Mucosa of gallbladder (tissue), 1 donor: ENCODE measurements around the gene ZNF791. TPM values are rescaled to one million over a fixed set of nuclear protein-coding genes. Genes with fewer than 3 reads are reported as not detected.
"Not testable (repeated sequence)": the region's sequence is repeated elsewhere in the genome, so short reads cannot be mapped to it uniquely, and the experiment has no call there.

Experiments
- DNase-seq: peaks from one replicate; pipeline ENCODE4 v3.0.0-alpha.2; 2020; ENCODE audit warnings: low spot score
- total RNA-seq: library from RNA; stranded (reverse); gene quantifications from one replicate; pipeline ENCODE4 v1.2.1, GENCODE V29; 2021
- donor health status: DM: no; HTN: no; CAD: no.

ZNF791 gene
- total RNA-seq, 1 donor from 2014 or later: 27.1 TPM

DNA sequence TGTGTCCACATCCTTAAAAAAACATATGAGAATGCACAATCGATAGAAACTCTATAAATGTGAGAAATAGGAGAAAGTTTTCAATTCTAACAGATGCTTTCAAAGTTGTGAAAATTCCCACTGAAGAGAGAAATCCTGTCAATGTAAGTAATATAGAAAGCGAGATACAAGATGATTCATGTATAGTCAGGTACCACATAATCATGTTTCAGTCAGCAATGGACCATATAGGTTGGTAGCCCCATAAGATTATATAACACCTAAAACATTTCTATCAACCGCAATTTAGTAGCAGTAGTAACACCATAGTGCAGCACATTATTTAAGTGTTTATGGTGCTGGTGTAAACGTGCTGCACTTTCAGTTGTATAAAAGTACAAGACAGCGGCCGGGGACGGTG lies 18.5 kb downstream of the ZNF791 start:
- no peak for DNase-seq

DNA sequence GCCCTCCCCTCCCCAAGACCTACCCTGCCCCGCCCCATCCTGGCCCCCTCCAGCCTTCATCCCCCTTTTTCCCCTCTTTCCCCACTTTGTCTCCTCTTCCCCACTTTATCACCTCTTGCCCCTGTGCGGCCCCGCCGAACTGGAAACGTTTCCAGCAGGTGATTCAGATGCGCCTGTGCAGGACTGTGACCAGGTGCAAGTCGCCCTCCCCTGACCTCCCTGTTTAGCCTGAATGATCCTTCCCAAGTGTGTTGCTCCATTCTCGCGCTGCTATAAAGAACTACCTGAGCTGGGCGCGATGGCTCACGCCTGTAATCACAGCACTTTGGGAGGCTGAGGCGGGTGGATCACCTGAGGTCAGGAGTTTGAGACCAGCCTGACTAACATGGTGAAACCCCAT lies 25.9 kb downstream of the ZNF791 start:
- DNase-seq: no peak

DNA sequence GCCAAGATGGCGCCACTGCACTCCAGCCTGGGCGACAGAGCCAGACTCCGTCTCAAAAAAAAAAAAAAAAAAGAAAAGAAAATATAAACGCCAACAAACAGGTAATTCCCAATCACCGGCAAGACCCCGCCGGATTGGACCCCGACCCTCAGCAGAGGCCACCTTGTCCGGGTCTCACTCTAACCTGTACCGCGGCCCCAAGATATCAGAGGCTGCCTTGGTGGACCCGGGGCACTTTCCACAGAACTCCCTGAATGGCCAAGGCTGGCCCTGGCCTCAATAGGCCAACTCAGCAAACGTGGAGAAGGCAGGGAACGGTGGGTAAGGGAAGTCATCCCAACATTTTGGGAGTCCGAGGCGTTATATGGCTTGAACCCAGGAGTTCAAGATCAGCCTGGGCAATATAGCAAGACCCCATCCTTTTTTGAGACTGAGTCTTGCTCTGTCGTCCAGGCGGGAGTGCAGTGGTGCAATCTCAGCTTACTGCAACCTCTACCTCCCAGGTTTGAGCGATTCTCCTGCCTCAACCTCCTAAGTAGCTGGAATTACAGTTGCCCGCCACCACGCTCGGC lies 28.0 kb downstream of the ZNF791 start:
- no peak for DNase-seq

DNA sequence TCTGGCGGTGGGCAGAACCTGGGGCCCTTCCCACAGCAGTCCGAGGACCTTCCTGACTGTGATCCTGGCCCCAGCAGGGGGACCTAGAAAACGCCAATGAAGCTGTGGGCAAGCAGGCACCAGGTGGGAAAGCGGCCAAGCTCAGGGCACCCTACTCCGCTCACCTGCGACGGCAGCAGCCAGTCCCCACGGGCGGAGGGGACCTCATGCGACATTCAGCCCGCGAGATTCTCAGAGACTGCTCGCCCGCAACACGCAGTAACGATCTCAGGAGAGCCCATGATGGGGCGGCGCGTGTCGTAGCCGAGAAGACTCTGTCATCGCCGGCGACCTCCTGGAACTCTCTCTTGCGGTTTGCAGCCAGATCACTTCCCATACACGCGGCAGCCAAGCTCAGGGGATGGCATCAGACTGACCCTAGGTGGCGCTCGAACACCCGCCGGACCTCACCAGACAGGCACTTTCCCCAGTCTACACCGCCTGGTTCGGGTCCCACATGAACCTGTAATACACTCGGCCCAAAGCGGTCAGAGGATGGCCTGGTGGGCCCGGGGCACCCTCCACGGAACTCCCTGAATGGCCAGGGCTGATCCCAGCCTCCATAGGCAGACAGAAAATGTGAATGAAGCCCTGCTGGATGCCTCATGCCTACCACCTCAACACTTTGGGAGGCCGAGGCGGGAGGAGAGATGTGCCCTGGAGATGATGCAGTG lies 29.3 kb downstream of the ZNF791 start:
- peak; percentile 83 for DNase-seq

DNA sequence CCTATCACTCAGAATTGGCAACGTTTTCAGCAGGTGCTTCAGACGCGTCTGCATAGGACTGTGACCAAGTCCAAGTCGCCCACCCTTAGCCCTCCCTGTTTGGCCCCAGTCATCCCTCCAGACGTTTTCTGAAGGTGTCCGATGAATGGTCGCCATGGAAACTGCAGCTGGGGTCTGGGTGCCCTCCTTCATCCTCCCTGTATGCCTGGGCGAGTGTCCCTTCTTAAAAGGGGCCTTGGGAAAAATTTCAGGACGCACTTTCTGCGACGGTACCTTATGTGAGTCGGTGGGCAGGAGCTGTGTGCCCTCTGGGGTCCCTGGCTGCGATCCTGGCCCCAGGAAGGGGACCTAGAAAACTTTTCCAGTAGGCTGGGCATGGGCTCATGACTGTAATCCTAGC lies 30.7 kb downstream of the ZNF791 start:
- no peak for DNase-seq

DNA sequence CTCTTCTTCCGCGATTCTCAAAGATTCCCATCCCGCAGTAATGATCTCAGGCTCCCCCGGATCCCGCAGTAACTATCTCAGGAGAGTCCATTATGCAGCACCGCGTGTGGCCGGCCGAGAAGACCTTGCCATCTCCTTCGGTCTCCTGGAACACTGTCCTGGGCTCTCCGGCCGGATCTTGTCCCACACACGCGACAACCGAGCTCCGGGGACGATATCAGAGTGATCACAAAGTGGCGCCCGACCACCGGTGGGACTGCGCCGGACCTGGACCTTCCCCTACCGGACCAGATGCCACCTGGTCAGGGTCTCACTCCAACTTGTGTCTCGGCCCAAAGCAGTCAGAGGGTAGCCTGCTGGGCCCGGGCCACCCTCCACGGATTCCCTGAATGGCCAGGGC lies 31.8 kb downstream of the ZNF791 start:
- no peak for DNase-seq

DNA sequence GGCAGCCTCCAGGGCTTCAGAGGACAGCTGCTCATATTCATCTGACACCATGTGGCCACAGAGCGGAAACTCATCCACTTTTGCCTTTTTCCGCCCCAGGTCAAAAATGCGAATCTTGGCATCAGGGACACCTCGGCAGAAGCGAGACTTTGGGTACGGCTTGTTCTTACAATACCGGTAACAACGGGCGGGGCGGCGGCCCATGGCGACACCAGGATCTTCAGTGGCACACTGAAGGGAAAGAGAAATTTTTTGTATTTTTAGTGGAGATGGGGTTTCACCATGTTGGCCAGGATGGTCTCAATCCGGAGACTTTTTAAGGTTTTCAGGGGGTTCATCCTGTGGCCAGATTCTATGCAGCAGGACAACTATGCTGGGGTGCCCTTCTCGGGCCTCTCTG lies 33.0 kb downstream of the ZNF791 start:
- not testable (repeated sequence) for DNase-seq

DNA sequence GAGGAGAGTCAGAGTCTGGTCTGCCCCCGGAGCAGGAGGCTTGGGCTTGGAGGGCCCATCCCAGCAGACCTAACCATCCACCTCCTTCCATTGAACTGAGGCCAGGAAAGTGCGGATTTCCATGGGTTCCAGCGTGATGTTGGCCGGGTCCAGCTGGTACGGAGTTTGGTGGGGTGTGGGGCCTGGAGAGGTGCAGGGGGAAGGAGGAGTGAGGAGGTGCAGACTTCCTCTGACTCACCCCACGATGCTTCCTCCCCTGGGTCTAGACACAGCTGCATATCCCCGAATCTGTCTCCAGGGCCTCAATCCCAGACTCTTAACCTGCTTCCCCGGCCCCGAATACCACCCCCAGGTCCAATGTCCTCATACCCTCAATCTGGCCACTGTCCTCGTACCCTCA lies 35.8 kb downstream of the ZNF791 start:
- DNase-seq: no peak

DNA sequence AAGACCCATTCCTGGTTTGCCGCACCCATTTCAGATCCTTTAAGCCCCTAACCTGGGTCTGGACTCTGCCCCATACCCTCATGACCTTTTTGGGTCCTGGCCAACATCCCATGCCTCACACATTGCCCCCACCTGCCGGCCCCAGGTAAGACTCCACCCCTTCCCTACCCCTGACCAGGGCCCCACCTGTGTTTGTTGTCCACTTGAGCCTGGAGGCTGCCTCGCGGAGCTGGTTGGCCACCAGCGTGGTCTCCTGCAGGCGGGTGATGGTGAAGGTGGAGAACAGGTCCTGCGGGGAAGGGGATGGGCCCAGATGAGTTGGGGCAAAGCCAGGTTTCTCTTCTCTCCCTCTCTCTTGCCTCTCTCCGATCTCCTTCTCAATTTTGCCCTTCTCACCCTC lies 36.3 kb downstream of the ZNF791 start:
- no peak for DNase-seq

DNA sequence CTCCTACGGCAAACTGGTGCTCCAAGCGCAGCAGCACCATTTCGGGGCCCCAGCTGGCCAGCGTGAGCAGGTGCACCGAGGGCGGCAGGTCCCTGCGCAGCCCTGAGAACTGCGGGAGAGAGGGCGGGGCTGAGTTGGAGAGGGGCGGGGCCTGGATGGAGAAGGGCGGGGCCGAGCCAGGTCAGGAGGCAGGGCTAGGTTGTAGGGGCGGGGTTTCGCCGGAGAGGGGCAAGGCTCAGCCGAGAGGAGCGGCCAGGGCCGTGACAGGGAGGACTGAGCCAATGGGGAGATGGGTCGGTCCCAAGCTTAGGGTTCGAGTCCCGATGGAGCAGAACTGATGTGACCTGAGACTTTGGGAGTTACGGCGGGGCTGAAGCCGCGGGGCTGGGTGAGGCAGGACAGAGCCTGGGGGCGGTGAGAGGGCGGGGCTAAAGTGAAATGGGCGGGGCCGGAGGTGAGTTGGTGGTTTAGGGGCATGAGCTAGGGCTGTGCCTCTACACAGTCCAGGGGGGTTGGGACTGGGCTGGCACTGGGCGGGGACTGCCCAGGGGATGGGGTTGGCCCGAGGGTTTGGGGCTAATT lies 36.9 kb downstream of the ZNF791 start:
- DNase-seq: peak; percentile 69

DNA sequence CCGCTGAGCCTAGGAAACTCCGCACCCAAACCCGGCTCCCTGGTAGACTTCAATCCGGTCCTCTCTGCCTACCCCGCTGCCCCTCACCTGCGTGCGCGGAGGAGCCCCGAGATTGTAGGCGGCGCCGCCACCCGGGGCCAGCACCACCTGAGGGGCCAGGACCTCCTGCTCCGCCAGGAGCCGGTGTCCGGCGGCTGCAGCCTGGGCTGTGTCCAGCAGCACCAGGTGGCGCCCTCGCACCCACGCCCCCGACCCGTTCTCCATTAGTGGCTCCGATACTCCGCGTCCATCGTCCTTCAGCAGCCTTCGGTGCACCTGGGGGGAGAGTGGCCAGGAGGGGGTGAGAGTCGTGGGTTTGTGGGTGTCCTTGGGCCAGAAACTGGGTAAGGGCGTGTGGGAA lies 37.4 kb downstream of the ZNF791 start:
- DNase-seq: no peak

DNA sequence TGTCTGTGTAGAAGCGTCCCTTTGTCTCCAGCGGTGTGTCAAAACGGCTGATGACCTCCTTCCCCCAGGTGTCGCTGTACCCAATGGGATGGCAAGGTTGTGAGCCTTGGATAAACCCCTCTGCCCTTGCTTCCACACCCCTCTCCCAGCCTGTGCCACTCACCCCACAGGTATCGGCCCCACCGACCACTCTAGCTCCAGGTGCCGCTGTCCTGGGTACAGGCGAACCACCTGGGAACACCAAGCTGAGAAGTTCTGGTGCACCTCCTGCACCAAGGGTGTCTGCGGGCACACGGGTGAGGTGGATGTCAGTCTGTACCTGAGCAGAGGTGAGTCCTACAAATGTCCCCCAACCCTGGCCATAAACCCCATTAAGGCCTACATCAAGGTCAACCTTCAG lies 39.2 kb downstream of the ZNF791 start:
- no peak for DNase-seq

DNA sequence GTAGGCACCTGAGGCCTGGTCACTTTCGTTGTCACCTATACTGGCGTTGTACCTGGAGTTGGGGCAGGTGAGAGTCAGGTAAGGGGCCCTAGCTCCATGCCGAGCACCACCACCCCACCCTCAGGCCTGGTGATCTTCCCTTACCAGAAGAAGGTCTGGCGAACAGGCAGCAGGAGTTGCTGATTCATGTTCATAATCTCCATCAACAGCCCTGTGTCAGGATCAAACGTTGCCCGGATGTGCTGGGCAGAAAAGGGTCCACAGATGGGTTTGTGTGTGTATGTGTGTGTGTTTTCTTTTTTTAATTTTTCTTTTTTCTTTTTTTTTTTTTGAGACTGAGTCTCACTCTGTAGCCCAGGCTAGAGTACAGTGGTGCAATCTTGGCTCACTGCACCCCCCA lies 41.5 kb downstream of the ZNF791 start:
- DNase-seq: no peak

DNA sequence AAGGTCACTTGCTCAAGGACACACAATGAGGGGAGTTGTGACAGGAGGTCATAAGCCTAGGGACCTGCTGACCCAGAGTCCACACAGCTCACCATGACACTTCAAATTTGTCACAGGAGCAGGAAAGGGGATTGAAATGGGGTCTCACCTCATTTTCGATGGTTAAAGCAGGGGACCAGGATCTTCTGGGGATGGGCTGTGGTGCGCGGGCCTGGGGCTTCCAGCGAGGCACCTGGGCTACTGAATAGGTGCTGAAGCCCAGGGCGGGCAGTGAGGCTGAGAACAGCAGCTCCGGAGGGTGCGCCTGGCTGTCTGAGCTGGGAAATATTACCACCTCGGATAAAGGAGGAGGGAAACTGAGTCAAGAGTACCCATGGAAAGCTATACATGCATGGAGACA lies 44.8 kb downstream of the ZNF791 start:
- no peak for DNase-seq

DNA sequence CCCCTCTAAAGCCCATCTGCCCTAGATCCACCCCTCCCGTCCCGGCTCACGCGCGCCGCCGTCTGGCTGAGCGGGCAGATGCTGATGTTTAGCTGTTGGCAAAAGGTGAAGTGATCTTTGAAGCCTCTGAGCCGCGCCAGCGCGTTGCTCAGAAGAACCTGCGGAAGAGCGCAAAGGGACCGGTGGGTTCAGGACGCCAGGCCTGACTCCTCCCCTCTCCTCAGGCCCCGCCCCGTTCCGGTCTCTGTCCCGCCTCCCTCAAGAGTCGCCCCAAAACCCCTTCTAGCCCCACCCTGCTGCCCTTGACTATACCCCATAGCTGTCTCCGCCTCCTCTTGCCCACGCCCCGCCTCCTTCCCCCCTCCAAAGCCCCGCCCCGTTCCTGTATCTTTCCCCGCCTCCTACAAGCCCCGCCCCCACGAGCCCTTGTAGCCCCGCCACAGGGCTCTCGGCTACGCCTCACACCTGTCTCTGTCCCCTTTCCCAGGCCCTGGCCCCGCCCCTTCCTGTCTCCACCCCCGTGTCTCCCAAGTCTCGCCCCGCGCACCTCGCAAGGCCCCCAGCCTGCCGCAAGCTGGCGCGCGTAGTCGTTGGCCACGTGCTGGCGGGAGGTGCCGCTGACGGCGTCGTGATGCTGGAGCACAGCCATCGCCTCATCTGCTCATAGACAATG lies 46.3 kb downstream of the ZNF791 start:
- no peak for DNase-seq

DNA sequence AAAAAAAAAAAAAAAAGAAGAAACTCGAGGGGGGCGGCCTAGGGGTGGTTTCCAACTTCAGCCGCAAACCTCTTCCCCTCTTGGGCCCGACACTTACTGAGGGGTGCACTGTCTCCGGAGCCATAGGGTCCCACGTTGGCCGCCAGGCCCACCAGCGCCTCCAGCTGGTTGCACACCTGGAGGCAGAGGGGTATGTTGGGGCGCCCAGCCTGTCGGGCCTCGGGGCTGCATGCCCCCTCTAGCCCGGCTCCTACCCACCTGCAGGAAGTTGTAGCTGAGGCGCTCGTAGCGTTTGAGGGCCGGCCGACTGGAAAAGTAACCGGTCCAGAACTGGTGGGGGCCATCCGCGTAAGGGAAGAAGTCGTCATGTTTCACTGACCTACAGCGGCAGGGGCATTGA lies 47.2 kb downstream of the ZNF791 start:
- DNase-seq: no peak

DNA sequence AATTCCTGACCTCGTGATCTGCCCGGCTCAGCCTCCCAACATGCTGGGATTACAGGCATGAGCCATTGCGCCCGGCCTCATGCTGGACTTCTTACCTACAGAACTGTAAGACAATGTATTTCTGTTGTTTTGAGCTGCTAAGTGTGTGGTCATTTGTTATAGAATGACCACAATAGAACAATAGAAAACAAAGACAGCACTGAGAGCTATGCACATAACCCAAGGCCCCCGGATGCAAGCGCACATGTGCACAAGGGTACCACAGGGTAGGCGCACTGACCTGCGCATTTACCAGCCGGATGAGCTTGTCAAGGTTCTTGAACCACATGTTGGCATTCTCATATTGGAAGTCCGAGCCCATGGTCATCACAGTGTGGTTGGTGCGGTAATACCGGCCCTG lies 50.3 kb downstream of the ZNF791 start:
- DNase-seq: no peak

DNA sequence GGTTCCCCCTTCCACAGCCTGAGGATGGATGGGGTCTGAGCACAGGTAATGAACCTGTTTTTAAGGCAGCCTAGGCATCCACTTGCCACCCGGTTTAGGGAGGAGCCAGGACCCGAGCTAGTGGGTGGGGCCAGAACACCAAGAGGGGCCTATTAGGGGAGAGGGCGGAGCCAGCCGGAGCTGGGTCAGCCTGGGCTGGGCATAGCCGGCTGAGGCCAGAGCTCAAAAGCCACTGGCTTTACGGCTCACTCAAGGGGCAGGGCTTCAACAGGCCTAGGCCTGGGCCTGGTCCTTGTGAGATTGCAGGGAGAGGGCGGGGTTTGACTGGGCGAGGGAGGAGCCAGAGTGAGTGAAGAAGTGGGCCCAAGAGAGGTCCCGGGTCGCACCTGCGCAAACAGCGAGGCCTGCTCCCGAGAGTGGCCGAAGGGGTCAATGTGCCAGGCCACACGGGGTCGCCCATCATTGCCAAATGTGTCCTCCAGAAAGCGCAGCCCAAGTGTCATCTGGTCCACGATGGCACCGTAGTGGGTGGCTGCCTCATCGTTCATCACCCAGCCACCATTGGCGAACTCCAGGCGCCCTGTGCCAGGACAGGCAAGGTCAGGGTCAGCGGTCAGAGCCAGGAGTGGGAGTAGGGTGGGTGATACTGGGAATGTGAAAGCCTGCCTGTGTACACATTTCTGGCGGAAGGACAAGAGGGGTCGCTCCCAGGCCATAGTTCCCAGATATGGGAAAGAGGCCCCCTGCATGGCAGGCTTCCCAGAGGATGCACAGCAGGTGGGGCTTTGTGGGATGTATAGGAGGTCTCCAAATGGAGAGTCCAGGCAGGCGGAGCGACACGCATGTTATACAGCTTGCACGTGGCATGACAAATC lies 53.9 kb downstream of the ZNF791 start:
- no peak for DNase-seq

DNA sequence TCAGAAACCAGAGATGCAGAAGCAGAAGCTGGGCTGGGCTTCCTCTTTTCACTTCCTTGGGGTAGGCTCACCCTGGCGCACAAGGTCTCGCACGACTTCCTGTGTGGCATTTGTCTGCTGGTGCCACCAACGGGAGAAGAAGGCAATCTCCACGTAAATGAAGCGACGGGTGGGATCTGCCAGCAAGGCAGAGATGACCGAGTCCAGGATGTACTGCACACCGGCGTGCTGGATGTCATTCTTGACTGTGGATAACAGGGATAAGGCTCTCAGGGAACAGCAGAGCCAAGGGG lies 54.5 kb downstream of the ZNF791 start:
- peak; percentile 52 for DNase-seq

DNA sequence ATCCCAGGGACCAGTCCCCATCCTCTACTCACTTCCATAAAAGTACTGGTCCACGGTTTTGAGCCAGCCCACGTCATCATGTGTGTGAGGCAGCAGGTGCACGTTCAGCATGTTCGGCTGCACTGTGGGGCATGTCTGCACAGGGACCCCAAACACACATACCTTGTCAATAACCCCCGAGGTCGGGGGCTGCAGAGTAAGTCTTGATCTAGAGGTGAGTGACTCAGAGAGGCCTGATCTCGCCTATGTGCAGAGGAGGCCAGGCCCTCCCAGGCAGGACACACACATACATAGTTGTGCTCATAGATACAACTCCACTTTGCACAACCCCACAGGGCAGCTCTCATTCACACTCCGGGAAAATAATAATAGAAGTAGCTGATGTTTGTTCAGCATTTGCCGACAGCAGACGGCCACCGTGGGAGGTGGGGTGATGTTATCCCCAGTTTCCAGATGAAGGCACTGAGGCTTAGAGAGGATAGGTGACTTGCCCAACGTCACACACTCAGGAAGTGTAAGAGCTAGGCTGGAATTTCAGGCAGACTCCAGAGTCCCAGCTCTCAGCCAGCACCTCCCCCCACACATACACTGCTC lies 55.0 kb downstream of the ZNF791 start:
- no peak for DNase-seq

DNA sequence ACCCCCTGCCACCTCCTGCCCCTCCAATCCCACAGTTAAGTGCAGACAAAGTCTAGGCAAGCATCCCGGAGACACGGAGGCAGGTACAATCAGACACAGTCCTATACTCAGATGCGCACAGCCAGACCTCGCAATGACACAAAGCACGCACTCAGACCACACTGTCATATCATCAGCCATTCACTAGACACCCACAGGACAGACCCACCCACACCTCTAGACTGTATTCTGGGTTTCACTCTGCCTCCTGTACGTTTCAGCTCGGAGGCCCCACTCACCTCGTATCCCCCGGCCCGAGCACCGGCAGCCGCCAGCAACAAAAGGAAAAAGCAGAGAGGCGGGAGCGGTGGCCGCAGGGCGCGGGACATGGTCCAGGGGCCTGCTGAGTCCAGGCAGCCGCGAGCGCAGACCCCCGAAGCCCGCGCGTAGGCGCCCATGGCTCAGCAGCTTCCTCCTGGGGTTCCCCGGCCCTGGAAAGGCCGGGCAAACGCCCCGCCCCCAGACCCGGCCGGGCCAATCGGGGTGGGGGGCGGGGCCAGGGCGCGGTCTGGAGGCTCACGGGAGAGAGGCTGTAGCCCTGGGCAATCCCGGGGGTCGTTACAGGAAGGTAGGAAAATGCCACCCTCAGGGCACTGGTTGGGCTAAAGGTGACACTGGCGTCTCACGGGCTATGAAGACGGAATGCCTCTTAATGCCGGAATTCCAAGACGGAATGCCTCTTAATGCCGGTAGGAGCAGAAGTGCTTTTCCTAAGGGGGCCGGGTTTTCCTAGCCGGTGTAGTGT lies 55.7 kb downstream of the ZNF791 start, which contains the start of the genes MAN2B1 and WDR83:
MAN2B1 (minus strand) TSS at position 478 of the 784 bp plus-strand sequence; CDS start at position 437, 41 bp downstream.
WDR83 (plus strand) TSS at position 543 of the 784 bp plus-strand sequence. CDS start 2,984 bp downstream, outside the sequence.
- peak; percentile 50 for DNase-seq
